Mammary epithelial cell (primary cell): ENCODE data around the gene CWC27.

Experiments
- CTCF ChIP-seq, 2 donors: IDR thresholded peaks in 1 of 2; conservative IDR thresholded peaks in 1 of 2; 2 replicates each; pipeline ENCODE4 v1.5.1; 2011 to 2012; ENCODE audit warnings: inconsistent platforms in 2 of 2, low read length in 2 of 2, mild to moderate bottlenecking in 2 of 2, control low read depth in 1 of 2, low read depth in 1 of 2; ENCODE audit not compliant: insufficient read depth in 1 of 2; ENCODE audit errors: extremely low read depth in 1 of 2
- EZH2 ChIP-seq: IDR thresholded peaks from 2 replicates; pipeline ENCODE4 v1.6.1; 2012; ENCODE audit warnings: low read length, inconsistent platforms, borderline replicate concordance

- no peak for TF ChIP-seq CTCF (conservative IDR thresholded peaks at IDR 0.05 in 1 of 2, IDR thresholded peaks at IDR 0.05 in 1 of 2; ENCODE audit: extremely low read depth in 1 of 2, insufficient read depth in 1 of 2, low read depth in 1 of 2, low read length in 2 of 2)
- TF ChIP-seq EZH2: no peak
Measured at GRCh38 chr5:64971513-64971912, 202.8 kb downstream of the CWC27 start.
